Measurements from ENCODE around the gene ZBTB17. TPM values are rescaled to one million over a fixed set of nuclear protein-coding genes. Genes with fewer than 3 reads are reported as not detected.

ZBTB17 gene
- polyA plus RNA-seq, 2 of the 4 experiments (the other 2 are of a cell fraction) = 13.8 to 16.5 TPM

- ChIA-PET CTCF (no interaction called here), POLR2A (no interaction called here)
- Histone ChIP-seq H3K4me3 (no peak overlapping the region), H3K4me2 (no peak overlapping the region), H3K9me3 (no peaks in the 10 kb centered on the region), H3K4me1 (no peaks in the 10 kb centered on the region), H3K27ac (no peak overlapping the region)
- no peak for DNase-seq (ENCODE audit: low read depth in 1 of 2, low spot score in 1 of 2)
- ATAC-seq = no peak
- no peak for FAIRE-seq
- 72% methylated on average over 10 of the region's 13 CpGs for WGBS (ENCODE audit: missing lambda C conversion rate)
- TF ChIP-seq E2F6 (IDR thresholded peaks at IDR 0.05; ENCODE audit: borderline replicate concordance, low read depth) (no peak), ATOH8 (CRISPR knock-in tag; IDR thresholded peaks at IDR 0.05; ENCODE audit: low read depth) (no peak), NFE2L2 (conservative IDR thresholded peaks at IDR 0.05; ENCODE audit: low read length) (no peak), PHF8 (IDR thresholded peaks at IDR 0.05; ENCODE audit: borderline replicate concordance, low read depth) (no peak)
These were observed 13.2 kb upstream of the ZBTB17 start for GRCh38 chr1:15988856-15989736.

GRCh38 chr1:15985611-15986297 is 9.9 kb upstream of the ZBTB17 start:
- Histone ChIP-seq H3K9me3 (peaks cover 8% of the 10 kb centered on the region; the same call in 1 of the 3 replicates), H3K27ac (no peak overlapping the region), H3K4me3 (no peak overlapping the region), H3K4me1 (no peaks in the 10 kb centered on the region), H3K4me2 (no peak overlapping the region)
- FAIRE-seq (no peak), DNase-seq (ENCODE audit: low read depth in 1 of 2, low spot score in 1 of 2) (no peak), ATAC-seq (no peak)
- ChIA-PET CTCF (interaction anchor here (0.9 kb wide), 1 partner anchor 24 kb away, joined by 3 read pairs; no protein-coding TSS in a partner anchor), POLR2A (no interaction called here)
- 41% methylated on average over 5 of the region's 5 CpGs for WGBS (ENCODE audit: missing lambda C conversion rate)
- no peak for TF ChIP-seq NR3C1 (IDR thresholded peaks at IDR 0.05)
- no peak for TF ChIP-seq PHF8 (IDR thresholded peaks at IDR 0.05; ENCODE audit: borderline replicate concordance, low read depth)
- no peak for TF ChIP-seq HEYL (CRISPR knock-in tag; IDR thresholded peaks at IDR 0.05)
- TF ChIP-seq SREBF2 (IDR thresholded peaks at IDR 0.05) = no peak
- no peak for TF ChIP-seq EHMT2 (IDR thresholded peaks at IDR 0.05; ENCODE audit: low read depth)
- no peak for TF ChIP-seq ZC3H11A (IDR thresholded peaks at IDR 0.05)

- no peak for DNase-seq (ENCODE audit: low read depth in 1 of 2, low spot score in 1 of 2)
- no peak for ATAC-seq
- POLR2A ChIA-PET = no interaction called here
- H3K27ac ChIP-seq = no peak overlapping the region
- no peak for FAIRE-seq
- no peak overlapping the region for H3K4me3 ChIP-seq
- 3% methylated on average over 1 of the region's 1 CpG for WGBS (ENCODE audit: missing lambda C conversion rate)
- CTCF ChIA-PET = interaction anchor here (0.9 to 1.1 kb wide), 2 partner anchors 12 to 72 kb away, joined by 3 read pairs; no protein-coding TSS in a partner anchor
- no peaks in the 10 kb centered on the region for H3K4me1 ChIP-seq
- no peak overlapping the region for H3K4me2 ChIP-seq
- TF ChIP-seq FOSB (CRISPR knock-in tag; IDR thresholded peaks at IDR 0.05) (no peak), CHD2 (IDR thresholded peaks at IDR 0.05; ENCODE audit: low read length, partially characterized antibody) (no peak), SMC3 (IDR thresholded peaks at IDR 0.05) (no peak)
- H3K9me3 ChIP-seq = peaks cover 8% of the 10 kb centered on the region; the same call in 1 of the 3 replicates
These were observed 7.4 kb upstream of the ZBTB17 start for GRCh38 chr1:15983275-15983674.

- Histone ChIP-seq H3K4me1 (peaks cover 1% of the 10 kb centered on the region; the same call in 2 of the 3 replicates), H3K4me3 (no peak overlapping the region), H3K9me3 (peaks cover 8% of the 10 kb centered on the region; the same call in 1 of the 3 replicates), H3K4me2 (no peak overlapping the region), H3K27ac (no peak overlapping the region)
- POLR2A ChIA-PET = no interaction called here
- no peak for FAIRE-seq
- 35% methylated on average over 3 of the region's 3 CpGs for WGBS (ENCODE audit: missing lambda C conversion rate)
- DNase-seq (ENCODE audit: low read depth in 1 of 2, low spot score in 1 of 2) = no peak
- CTCF ChIA-PET = interaction anchor here (2.5 kb wide), 1 partner anchor 13 kb away, joined by 8 read pairs; no protein-coding TSS in a partner anchor
- ATAC-seq = no peak
- TF ChIP-seq TP53 (CRISPR knock-in tag; IDR thresholded peaks at IDR 0.05) (no peak), CBX2 (IDR thresholded peaks at IDR 0.05; ENCODE audit: borderline replicate concordance, low read depth) (no peak), HMGXB4 (CRISPR knock-in tag; IDR thresholded peaks at IDR 0.05; ENCODE audit: borderline replicate concordance) (no peak), CTCF (IDR thresholded peaks at IDR 0.05) (no peak), ELK1 (IDR thresholded peaks at IDR 0.05; ENCODE audit: low read depth, low read length) (no peak), NR3C1 (IDR thresholded peaks at IDR 0.05) (no peak)
These were observed 5.8 kb upstream of the ZBTB17 start for GRCh38 chr1:15981679-15982078.
